HL-60 (cell line): ENCODE data around the gene CYP4F3.

Source experiments
- DNase-seq, 2 experiments: peaks; one replicate each; pipeline ENCODE4 v3.0.0-alpha.2; 2010 to 2020; ENCODE audit warnings: low read depth in 1 of 2, low spot score in 1 of 2
- H3K27ac ChIP-seq: fragments of 250-450 bp; sonication (Bioruptor Pico); replicated peaks from 2 replicates; pipeline ENCODE4 v1.5.1; 2020; ENCODE audit warnings: mild to moderate bottlenecking, moderate library complexity
- H3K27me3 ChIP-seq: fragments of 250-450 bp; sonication (Bioruptor Pico); 2 replicates; pipeline ENCODE4 v1.5.1; 2021; ENCODE audit warnings: mild to moderate bottlenecking, moderate library complexity; ENCODE audit not compliant: insufficient read depth, poor library complexity, severe bottlenecking
- H3K4me3 ChIP-seq: replicated peaks from 2 replicates; pipeline ENCODE4 v1.5.1; 2011; ENCODE audit warnings: mild to moderate bottlenecking, control low read depth, low read length; ENCODE audit not compliant: insufficient read depth
- GABPA ChIP-seq: IDR thresholded peaks from 2 replicates; pipeline ENCODE4 v1.6.1; 2012; ENCODE audit warnings: low read depth
- POLR2AphosphoS5 ChIP-seq: IDR thresholded peaks from 2 replicates; pipeline ENCODE4 v1.6.1; 2012; ENCODE audit warnings: low read depth
- SPI1 ChIP-seq: IDR thresholded peaks from 2 replicates; pipeline ENCODE4 v1.6.1; 2012; ENCODE audit warnings: low read depth, mild to moderate bottlenecking, borderline replicate concordance
- TF ChIP-seq, protein P1 (sequence below): IDR thresholded peaks from 2 replicates; pipeline ENCODE4 v1.6.1; 2012; ENCODE audit warnings: low read depth; ENCODE audit not compliant: insufficient replicate concordance
- TF ChIP-seq, protein P2 (sequence below): IDR thresholded peaks from one replicate; pipeline ENCODE4 v1.5.1; 2011; ENCODE audit warnings: low read length, control low read depth, inconsistent platforms; ENCODE audit not compliant: insufficient read depth

The CYP4F3 gene

DNA sequence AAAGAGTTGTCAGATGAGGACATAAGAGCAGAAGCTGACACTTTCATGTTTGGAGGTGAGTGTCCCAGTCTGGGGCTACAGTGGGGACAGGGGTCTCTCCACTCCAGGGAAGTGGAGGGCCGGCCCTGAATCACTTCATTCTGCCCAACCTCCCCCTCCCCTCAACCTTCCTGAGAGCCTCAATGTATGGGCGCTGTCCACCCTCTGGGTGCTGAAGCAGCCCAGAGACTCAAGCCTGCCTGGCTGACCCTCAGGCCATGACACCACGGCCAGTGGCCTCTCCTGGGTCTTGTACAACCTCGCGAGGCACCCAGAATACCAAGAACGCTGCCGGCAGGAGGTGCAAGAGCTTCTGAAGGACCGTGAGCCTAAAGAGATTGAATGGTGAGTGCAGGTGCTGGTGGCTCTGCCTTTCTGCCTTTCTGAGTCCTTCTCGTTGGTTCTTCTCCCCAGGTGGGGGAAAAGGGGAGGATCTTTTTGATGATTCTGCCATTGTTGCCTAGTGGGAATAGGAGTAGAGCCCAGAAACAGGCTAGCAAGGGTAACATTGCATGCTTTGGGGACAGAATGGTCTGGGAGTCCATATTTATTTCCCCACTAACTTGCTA is 16.9 kb upstream of the CYP4F3 start:
- no peak for DNase-seq
- TF ChIP-seq, protein P1, sequence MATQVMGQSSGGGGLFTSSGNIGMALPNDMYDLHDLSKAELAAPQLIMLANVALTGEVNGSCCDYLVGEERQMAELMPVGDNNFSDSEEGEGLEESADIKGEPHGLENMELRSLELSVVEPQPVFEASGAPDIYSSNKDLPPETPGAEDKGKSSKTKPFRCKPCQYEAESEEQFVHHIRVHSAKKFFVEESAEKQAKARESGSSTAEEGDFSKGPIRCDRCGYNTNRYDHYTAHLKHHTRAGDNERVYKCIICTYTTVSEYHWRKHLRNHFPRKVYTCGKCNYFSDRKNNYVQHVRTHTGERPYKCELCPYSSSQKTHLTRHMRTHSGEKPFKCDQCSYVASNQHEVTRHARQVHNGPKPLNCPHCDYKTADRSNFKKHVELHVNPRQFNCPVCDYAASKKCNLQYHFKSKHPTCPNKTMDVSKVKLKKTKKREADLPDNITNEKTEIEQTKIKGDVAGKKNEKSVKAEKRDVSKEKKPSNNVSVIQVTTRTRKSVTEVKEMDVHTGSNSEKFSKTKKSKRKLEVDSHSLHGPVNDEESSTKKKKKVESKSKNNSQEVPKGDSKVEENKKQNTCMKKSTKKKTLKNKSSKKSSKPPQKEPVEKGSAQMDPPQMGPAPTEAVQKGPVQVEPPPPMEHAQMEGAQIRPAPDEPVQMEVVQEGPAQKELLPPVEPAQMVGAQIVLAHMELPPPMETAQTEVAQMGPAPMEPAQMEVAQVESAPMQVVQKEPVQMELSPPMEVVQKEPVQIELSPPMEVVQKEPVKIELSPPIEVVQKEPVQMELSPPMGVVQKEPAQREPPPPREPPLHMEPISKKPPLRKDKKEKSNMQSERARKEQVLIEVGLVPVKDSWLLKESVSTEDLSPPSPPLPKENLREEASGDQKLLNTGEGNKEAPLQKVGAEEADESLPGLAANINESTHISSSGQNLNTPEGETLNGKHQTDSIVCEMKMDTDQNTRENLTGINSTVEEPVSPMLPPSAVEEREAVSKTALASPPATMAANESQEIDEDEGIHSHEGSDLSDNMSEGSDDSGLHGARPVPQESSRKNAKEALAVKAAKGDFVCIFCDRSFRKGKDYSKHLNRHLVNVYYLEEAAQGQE = peak; percentile 99
- TF ChIP-seq, protein P2, sequence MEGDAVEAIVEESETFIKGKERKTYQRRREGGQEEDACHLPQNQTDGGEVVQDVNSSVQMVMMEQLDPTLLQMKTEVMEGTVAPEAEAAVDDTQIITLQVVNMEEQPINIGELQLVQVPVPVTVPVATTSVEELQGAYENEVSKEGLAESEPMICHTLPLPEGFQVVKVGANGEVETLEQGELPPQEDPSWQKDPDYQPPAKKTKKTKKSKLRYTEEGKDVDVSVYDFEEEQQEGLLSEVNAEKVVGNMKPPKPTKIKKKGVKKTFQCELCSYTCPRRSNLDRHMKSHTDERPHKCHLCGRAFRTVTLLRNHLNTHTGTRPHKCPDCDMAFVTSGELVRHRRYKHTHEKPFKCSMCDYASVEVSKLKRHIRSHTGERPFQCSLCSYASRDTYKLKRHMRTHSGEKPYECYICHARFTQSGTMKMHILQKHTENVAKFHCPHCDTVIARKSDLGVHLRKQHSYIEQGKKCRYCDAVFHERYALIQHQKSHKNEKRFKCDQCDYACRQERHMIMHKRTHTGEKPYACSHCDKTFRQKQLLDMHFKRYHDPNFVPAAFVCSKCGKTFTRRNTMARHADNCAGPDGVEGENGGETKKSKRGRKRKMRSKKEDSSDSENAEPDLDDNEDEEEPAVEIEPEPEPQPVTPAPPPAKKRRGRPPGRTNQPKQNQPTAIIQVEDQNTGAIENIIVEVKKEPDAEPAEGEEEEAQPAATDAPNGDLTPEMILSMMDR = no peak
- TF ChIP-seq SPI1 (no peak), GABPA (no peak)
- no peak overlapping the region for H3K4me3 ChIP-seq
- no peaks in the 10 kb centered on the region for H3K27me3 ChIP-seq
- no peak overlapping the region for H3K27ac ChIP-seq

DNA sequence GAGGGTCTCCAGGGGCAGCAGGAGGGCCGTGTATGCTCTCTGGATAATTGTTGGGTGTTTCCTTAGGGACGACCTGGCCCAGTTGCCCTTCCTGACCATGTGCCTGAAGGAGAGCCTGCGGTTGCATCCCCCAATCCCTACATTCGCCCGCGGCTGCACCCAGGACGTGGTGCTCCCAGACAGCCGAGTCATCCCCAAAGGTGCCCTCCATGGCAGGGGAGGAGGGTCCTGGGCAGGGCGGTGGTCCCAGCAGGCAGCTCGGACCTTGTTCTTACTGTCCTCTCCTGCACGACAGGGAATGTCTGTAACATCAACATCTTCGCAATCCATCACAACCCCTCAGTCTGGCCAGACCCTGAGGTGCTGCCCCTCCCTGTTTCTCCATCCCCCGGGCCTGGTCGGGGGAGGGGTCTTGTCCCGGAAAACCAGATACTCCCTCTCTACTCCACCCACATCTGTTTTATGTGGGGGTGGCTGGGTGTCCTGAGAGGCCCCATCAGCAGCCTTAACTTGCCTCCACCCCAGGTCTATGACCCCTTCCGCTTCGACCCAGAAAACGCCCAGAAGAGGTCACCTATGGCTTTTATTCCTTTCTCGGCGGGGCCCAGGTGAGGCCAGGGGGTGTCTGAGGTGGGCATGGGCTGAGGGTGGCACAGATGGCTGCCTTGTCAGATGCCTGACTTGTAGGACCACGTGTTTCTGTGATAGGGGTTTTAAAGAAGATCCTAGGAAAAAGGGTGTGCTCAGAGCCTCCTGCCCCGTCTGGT is 12.3 kb upstream of the CYP4F3 start:
- no peak overlapping the region for H3K27ac ChIP-seq
- H3K4me3 ChIP-seq = no peak overlapping the region
- no peak for TF ChIP-seq SPI1
- TF ChIP-seq POLR2AphosphoS5 = no peak
- TF ChIP-seq, protein P2 = no peak
- TF ChIP-seq, protein P1 = no peak
- TF ChIP-seq GABPA = no peak
- no peak for DNase-seq
- no peaks in the 10 kb centered on the region for H3K27me3 ChIP-seq

DNA sequence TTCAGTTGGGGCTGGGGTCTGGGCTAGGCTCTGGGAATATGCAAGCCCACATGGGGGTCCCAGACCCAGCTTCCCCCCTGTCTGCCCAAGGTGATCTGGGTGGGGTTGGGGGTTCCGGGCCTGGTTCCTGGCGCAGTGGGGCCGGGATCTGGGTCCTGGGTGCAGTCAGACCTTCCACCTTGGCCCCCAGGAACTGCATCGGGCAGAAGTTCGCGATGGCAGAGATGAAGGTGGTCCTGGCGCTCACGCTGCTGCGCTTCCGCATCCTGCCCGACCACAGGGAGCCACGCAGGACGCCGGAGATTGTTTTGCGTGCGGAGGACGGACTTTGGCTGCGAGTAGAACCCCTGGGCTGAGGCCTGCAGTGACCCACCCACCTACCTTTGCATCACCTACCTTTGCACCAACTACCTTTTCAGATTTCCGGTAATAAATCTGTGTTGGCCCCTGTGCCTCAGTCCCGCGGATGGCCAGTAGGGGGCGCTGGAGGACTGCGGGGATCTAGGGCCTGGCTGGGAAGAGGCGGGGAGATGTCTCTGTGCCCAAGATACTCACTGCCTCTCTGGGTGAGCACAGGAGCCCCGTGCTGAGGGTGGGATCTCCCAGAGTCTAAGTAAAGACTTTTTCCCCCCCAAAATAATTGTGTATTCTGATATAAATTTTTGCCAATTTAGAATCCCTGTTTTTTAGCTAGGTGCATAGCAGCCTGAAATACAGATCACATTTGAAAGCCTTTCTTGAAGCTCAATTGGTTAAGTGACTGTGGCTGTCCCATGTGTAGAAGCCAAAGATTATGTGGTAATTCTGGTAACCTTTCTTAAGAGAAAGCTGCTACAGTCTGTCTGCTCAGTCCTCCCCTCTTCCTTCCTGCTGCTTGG is 11.5 kb upstream of the CYP4F3 start:
- peak overlapping the region; percentile 24; the same call in 1 of the 2 replicates for H3K27ac ChIP-seq
- TF ChIP-seq, protein P1 = peak; percentile 24
- TF ChIP-seq GABPA = no peak
- TF ChIP-seq, protein P2 = peak; percentile 57
- H3K4me3 ChIP-seq = no peak overlapping the region
- DNase-seq = peak; percentile 48 to 85
- no peaks in the 10 kb centered on the region for H3K27me3 ChIP-seq
